ENCODE measurements around the gene RCSD1. TPM values are rescaled to one million over a fixed set of nuclear protein-coding genes. Genes with fewer than 3 reads are reported as not detected.

Gene RCSD1
- total RNA-seq, 2 donors from 2014 or later: 4.7 to 5.6 TPM

DNA sequence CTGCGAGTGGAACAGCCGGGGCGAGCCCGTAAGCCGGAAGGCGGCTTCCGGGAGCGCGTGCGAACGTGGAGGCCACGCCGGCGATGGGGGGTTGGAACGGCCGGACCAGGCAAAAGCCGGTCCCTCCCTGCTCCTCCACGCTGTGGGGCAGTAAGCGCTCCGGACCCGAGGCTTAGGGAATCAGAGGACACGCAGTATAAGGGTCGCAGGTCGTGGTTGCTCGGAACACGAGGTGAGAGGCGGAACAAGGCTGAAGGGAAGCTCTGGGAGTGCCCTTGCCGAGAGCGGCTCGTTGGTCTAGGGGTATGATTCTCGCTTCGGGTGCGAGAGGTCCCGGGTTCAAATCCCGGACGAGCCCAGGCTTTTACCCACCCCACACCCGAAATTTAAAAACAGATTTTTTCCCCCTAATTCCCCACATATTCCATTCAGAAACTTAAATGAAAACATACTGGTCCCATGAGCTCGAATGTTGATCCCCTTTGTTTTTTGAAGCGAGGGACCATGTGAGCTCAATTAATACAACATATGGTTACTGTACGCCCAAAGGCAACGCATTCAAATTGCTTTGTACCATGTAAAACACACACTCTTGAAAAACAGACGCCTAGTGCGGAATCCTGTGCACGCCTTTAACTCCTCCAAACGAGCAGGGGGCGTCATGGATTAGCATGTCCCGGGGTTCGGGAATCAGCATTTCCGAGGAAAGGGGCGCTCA is 84.6 kb downstream of the RCSD1 start:
- no peaks in the 10 kb centered on the region for H3K36me3 ChIP-seq (replicated peaks in 1 of 2; ENCODE audit: insufficient read depth in 1 of 2, low read depth in 2 of 2)
- peaks cover 4% of the 10 kb centered on the region for H3K4me1 ChIP-seq
- H3K27me3 ChIP-seq: no peaks in the 10 kb centered on the region
- 1 to 2% methylated on average over 10 to 46 of the region's 50 CpGs for WGBS, 2 donors
- H3K9me3 ChIP-seq: no peaks in the 10 kb centered on the region
- ATAC-seq: peak; percentile 67
- DNase-seq: peak; percentile 87 to 94 (median 90)
- H3K4me3 ChIP-seq: peak overlapping the region; percentile 26 to 31
- intact Hi-C loops (cut with DNase I): no loop called here
- TF ChIP-seq, protein P1, sequence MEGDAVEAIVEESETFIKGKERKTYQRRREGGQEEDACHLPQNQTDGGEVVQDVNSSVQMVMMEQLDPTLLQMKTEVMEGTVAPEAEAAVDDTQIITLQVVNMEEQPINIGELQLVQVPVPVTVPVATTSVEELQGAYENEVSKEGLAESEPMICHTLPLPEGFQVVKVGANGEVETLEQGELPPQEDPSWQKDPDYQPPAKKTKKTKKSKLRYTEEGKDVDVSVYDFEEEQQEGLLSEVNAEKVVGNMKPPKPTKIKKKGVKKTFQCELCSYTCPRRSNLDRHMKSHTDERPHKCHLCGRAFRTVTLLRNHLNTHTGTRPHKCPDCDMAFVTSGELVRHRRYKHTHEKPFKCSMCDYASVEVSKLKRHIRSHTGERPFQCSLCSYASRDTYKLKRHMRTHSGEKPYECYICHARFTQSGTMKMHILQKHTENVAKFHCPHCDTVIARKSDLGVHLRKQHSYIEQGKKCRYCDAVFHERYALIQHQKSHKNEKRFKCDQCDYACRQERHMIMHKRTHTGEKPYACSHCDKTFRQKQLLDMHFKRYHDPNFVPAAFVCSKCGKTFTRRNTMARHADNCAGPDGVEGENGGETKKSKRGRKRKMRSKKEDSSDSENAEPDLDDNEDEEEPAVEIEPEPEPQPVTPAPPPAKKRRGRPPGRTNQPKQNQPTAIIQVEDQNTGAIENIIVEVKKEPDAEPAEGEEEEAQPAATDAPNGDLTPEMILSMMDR (IDR thresholded peaks at IDR 0.05): peak in 2 of 7 experiments; percentile 1 to 17
- peak in 2 of 3 donors; percentile 59 to 74 for TF ChIP-seq POLR2A (IDR thresholded peaks at IDR 0.05)
- peak overlapping the region; percentile 78 to 90 (median 84) for H3K27ac ChIP-seq

DNA sequence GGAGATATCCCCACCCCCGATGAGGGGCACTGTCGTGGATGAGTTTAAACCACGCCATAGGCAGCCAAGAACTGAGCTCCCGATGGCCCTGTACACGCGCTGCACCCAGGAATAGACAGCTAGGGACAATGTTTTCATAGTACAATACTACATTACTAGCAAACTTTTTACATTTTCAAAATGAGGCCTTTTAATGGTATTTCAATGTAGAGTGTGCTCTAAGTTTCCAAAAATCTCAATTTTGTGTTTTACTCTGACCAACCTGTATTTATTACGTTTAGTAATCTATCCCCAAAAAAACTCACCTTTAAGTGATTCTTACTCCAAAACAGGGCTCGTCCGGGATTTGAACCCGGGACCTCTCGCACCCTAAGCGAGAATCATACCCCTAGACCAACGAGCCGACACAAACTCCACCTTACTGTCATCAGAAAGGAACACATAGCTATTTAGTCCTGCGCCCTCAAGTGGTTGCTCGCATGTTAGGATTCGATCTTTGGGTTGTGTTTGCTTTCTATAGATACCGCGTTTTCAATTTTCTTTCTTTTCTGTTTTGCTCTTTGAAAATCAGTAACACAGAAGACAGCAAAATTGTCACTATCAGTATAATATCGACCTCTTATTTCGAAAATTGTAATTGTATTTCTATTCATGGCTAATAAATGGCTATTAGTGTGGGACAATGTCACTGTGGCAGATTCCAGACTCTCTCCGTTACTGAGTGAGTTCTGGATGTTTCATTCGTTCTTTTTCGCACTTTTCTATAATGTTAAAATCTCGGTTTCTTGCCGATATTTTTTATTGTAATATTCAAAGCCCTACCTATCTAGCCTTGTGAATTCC is 85.3 kb downstream of the RCSD1 start:
- Histone ChIP-seq H3K4me3 (peak overlapping the region; percentile 2 to 30), H3K4me1 (peaks cover 4% of the 10 kb centered on the region), H3K27me3 (no peaks in the 10 kb centered on the region), H3K9me3 (no peaks in the 10 kb centered on the region), H3K27ac (peak overlapping the region; percentile 78 to 90 (median 84)), H3K36me3 (replicated peaks in 1 of 2; ENCODE audit: insufficient read depth in 1 of 2, low read depth in 2 of 2) (no peaks in the 10 kb centered on the region)
- intact Hi-C loops (cut with DNase I): no loop called here
- DNase-seq (peak; percentile 89 to 93 (median 90)), ATAC-seq (peak; percentile 71)
- TF ChIP-seq, protein P1 (IDR thresholded peaks at IDR 0.05): peak; percentile 63 to 99 (median 92)
- TF ChIP-seq POLR2A (IDR thresholded peaks at IDR 0.05): no peak
- 0% methylated on average over 23 to 26 of the region's 26 CpGs for WGBS, 2 donors

DNA sequence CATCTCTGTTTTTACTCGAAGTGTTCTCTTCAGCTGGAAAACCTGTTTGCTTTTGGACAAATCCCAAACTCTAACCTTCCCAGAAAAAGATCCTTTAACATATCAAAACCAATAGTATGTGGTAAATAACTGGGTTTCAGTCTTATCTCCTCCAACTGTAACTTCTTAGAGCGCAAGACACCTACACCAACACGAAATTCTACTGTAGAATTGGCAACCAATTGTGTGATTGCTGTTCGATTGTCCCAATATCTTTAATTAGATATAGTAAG is 85.9 kb downstream of the RCSD1 start:
- intact Hi-C loops (cut with DNase I): no loop called here
- peaks cover 7% of the 10 kb centered on the region for H3K4me1 ChIP-seq
- DNase-seq: no peak
- no peak for ATAC-seq
- no peaks in the 10 kb centered on the region for H3K9me3 ChIP-seq
- peak overlapping the region in 3 of 4 donors; percentile 82 to 90 (median 87) for H3K27ac ChIP-seq
- no peaks in the 10 kb centered on the region for H3K27me3 ChIP-seq
- H3K4me3 ChIP-seq: peak overlapping the region; percentile 2 to 30
- H3K36me3 ChIP-seq (replicated peaks in 1 of 2; ENCODE audit: insufficient read depth in 1 of 2, low read depth in 2 of 2): no peaks in the 10 kb centered on the region
- WGBS, 2 donors: 0 to 1% methylated on average over 4 of the region's 4 CpGs
- TF ChIP-seq, protein P1 (IDR thresholded peaks at IDR 0.05): no peak
- TF ChIP-seq POLR2A (IDR thresholded peaks at IDR 0.05): no peak

DNA sequence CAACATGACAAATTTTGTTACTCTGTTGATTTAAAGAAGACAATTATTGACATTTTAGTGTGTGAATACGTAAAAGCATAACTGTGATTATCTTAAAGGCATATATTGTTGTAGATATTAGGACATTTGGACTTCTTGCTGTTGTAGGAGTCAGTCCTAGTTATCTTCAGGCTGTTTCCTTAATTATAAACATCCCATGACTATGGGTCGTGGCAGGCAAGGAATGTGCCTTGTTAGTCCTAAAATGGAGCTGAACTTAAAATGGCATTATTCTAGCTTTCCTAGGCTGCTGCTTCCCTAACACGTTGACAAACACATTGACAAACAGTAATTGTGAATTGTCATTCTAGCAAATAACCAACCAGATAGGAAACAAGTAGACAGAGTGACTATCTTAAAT is 87.3 kb downstream of the RCSD1 start:
- intact Hi-C loops (cut with DNase I): no loop called here
- Histone ChIP-seq H3K4me1 (peaks cover 11% of the 10 kb centered on the region), H3K4me3 (no peak overlapping the region), H3K27ac (no peak overlapping the region), H3K9me3 (no peaks in the 10 kb centered on the region), H3K27me3 (no peaks in the 10 kb centered on the region), H3K36me3 (replicated peaks in 1 of 2; ENCODE audit: insufficient read depth in 1 of 2, low read depth in 2 of 2) (no peaks in the 10 kb centered on the region)
- TF ChIP-seq, protein P1 (IDR thresholded peaks at IDR 0.05): no peak
- no peak for TF ChIP-seq POLR2A (IDR thresholded peaks at IDR 0.05)
- no peak for ATAC-seq
- no peak for DNase-seq
- 75 to 76% methylated on average over 3 of the region's 3 CpGs for WGBS, 2 donors
